GM10847 (cell line): Measurements from ENCODE around the gene TAF1C.

Experiments
- POLR2A ChIP-seq: IDR thresholded peaks from 2 replicates; pipeline ENCODE4 v1.6.1; 2011; ENCODE audit not compliant: insufficient read length; ENCODE audit errors: extremely low read depth

TAF1C gene

DNA sequence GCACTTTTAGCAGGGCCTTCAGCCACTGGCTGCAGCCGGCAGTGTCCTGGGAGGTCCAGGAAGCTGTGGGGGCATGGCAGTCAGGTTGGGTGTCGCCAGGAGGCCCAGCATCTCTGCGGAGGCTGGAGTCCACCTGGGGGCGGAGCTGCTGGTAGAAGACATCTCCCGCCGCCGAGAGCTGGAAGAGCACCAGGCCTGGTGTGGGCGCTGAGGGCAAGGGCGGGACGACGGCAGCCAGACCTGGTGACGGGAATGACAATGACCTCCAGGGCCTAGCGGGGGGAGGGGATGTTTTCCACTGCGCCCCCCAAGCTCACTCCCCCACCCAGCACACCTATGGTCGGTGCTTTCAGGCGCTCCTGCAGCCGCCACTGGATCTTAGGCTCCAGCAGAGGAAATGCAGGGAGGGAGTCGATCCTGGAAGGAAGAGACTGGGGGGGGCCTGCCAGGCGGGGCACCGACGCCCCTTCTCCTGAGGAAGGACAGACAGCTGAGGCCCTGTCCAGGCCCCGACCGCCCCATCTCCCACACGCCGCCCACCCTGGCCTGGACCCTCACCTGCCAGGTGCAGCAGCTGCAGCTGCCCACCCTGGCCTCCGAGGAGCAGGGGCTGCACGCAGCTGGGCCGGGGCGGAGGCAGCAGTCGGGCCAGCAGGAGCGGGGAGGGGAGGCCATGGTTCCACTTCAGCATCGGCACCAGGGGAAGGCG is 7.1 kb downstream of the TAF1C start:
- no peak for TF ChIP-seq POLR2A

- TF ChIP-seq POLR2A = no peak
Measured at GRCh38 chr16:84178892-84179611, 7.8 kb downstream of the TAF1C start.

- no peak for TF ChIP-seq POLR2A
Measured at GRCh38 chr16:84178146-84178765, 8.6 kb downstream of the TAF1C start.

DNA sequence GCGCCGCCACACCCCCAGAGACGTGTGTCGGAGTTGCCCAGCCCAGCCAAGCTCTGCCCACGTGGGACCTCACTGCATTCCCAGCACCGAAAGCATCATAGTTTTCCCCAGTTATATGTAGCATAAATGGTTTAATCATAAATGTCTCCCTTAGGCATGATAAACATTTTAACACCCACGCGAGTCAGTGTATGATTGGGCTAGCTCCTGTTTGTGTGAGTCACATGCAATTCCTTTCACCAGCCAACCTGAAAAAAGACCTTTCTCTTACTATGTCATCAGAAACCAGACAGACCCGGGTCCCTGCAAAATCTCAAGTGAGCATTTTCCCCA is 9.2 kb downstream of the TAF1C start:
- no peak for TF ChIP-seq POLR2A

DNA sequence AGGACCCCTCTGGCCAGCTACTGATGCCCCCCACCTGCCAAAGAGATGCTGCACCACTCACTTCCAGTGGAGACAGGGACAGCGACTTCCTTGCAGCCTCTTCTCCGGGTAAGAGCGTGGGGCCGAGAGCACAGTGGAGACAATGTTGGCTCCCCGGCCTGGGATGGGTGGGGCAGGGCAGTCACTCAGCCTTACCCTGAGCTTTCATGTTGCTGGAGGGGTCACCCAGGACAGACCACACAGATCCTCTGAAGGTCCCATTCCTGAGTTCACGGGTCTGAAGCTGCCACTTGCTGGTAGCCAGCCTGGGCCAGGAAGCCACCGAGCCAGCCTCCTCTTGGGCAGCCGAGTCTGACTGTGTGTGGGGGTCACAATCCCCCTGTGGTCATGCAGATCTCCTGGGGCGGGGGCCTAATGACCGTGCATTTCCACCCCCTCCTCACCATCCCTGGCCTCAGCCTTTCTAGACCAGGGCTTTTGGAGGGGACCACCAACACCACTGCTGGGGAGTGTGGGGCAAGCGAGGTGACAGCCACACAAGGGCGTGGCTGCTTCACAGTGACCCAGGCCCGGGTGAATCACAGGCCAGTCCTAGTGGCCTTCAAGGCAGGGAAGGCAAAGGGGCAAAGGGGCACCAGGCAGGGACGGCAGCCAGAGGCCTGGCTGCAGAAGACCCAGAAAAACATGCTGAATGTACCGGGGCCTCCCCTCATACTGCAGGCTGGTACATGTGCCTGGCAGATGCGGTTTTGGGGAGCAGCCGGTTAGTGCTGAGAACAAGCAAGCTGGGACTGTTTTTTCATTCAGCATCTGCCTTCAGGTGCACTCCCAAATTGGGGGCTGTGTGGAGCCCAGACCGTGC is 10.4 kb downstream of the TAF1C start:
- TF ChIP-seq POLR2A = no peak

DNA sequence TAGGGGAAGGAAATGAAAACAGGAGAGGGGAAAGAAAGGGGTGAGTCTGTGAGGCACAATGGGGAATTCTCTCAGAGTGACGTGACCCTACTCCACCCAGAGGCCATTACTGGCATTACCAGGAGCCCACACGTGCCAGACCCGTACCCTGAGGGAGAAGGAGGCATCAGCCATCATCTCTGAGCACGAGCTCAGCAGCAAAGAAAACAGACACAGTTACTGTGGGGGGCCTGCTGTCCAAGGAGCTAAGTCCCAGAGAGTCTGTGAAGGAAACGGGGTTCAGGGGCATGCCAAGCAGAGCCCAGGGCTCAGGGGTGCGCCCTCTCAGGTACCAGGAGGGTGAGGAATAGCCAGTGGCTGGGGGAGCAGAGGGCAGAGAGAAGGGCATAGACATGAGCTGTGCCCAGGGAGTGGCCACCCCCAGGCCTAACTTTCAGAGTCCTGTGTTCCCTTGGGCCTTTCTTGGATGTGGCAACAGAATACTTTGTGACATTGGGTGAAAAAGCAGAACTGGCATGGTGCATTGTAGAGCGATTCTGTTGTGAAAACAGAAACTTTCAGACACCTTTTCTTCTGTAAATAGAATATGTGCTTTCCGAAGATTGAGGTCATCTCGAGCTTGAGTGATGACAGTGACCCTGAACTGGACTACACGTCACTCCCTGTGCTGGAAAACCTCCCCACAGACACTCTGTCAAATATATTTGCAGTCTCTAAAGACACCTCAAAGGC is 11.3 kb downstream of the TAF1C start:
- no peak for TF ChIP-seq POLR2A

DNA sequence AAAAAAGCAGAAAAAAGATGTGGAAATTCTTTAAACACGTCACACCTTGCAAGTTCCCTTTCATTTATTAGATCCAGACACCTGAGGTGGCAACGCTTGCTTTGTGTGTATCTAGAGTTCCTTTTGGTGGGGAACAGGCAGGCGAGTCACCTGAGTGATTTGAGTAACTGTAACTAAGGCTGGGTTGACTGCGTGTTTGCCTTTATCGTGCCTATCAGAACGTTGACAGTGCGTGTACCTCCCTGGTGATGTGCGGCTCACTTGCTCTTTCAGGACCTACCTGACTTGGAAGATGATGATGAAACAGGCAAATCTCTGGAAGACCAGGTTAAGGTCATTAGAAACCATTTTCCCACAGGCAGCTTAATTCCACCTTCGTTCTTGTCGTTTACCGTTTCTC is 12.5 kb downstream of the TAF1C start:
- no peak for TF ChIP-seq POLR2A

DNA sequence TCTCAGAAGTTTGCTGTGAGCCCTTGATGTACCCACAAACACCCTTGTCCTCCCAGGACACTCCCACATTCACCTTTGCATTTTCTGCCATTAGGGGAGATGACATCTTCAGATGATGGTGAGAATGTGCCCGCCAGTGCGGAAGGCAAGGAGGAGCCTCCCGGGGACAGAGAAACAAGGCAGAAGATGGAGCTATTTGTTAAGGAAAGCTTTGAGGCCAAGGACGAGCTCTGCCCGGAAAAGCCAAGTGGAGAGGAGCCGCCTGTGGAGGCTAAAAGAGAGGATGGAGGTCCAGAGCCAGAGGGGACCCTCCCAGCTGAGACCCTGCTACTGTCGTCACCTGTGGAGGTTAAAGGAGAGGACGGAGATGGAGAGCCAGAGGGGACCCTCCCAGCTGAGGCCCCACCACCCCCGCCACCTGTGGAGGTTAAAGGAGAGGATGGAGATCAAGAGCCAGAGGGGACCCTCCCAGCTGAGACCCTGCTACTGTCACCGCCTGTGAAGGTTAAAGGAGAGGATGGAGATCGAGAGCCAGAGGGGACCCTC is 17.0 kb downstream of the TAF1C start:
- TF ChIP-seq POLR2A = no peak

DNA sequence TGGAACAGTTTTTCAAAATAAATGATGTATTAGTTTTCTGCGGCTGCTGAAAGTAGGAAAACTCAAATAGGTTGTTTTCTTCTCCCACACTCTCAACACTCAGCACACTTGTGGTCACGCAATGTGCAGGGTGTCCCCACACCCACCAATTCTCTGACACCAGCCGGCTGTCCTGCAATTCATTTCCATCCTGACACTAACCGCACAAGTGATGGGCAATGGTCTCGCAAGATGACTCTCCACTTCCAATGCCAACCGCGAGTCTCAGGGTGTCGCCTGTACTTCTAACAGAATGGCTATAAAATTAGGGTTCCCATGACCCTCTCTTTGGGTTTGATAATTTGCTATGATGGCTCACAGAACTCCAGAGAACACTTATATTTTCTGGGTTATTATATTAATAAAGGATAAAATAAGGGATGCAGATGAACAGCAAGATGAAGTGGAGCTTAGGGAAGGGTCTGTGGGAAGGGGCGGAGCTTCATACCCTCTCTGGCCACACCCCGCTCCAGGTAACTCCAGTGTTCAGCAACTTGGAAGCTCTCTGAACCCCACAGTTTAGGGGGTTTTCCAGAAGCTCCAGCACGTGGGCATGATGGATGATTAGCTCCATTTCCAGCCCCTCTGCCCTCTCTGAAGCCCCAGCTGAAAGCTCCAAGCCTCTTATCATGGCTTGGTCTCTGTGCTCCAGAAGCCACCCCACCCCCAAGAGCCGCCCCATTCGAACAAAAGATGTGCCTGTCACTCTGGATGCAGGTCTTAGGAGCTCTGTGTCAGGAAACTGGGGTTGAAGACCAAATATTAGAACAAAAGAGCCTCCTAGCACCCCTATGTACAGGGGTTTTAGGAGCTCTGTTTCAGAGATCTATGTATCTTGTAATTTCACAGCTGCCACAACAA is 19.8 kb downstream of the TAF1C start:
- no peak for TF ChIP-seq POLR2A

DNA sequence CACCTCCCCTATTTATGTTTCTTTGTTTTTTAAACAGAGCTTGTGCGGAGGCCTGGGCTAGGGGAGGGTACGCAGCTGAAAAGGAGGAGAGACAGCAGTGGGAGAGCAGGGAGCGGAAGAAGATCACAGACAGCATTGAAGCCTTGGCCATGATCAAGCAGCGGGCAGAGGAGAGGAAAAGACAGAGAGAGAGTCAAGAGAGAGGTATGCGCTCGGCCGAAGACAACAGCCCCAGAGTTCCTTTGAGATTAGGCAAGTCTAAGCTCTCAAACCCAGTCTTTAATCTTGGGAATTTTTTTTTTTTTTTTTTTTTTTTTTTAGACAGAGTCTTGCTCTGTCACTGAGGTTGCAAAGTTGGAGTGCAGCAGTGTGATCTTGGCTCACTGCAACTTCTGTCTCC is 21.1 kb downstream of the TAF1C start:
- TF ChIP-seq POLR2A = no peak

- no peak for TF ChIP-seq POLR2A
Measured at GRCh38 chr16:84161801-84162200, 25.1 kb downstream of the TAF1C start.

GRCh38 chr16:84161037-84161436 is 25.8 kb downstream of the TAF1C start:
- no peak for TF ChIP-seq POLR2A

GRCh38 chr16:84159800-84160199 is 27.1 kb downstream of the TAF1C start:
- no peak for TF ChIP-seq POLR2A

DNA sequence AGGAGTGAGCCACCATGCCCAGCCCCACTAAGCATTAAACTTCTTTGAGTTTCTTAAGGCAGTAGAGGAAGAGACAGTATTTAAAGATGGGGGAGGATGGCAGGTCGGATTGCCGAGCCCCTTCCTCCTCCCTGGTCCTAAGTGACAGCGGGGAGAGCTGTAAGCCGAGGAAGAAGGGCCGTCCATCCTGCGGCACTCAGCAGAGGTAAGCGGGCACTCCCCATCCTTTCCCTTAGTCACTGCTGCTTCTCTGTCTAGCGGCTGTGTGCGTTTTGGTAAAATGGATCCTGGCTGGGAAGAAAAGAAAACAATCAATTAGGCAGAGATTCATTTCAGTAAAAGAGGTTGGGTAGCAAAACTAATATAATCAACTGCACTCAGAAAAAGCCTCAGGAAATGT is 27.9 kb downstream of the TAF1C start:
- no peak for TF ChIP-seq POLR2A
